ENCODE results near the gene COPZ1.
"Not testable (repeated sequence)": the region's sequence is repeated elsewhere in the genome, so short reads cannot be mapped to it uniquely, and the experiment has no call there.

Gene COPZ1

GRCh38 chr12:54324617-54325441, at the start of gene COPZ1:
TSS of gene COPZ1 (plus strand) at chr12:54325131. CDS start at chr12:54325164, 33 bp downstream.
- peak; percentile 99 for DNase-seq

DNA sequence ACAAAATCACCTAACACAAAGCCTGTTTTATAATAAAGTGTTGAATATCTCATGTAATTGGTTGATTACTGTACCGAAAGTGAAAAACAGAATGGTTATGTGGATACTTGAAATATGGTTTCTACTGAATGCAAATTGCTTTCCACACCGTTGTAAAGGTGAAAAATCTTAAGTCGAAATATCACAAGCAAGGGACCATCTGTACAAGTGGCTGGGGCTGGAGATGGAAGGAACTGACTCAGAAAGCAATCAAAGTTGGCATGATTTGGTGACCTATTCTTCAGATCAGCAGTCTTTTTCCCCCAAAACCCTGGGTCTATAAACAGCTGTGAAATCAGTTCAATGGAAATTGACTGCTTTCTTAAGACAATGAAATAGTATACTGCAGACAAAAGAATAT, 48.6 kb upstream of the COPZ1 start:
- DNase-seq = no peak

DNA sequence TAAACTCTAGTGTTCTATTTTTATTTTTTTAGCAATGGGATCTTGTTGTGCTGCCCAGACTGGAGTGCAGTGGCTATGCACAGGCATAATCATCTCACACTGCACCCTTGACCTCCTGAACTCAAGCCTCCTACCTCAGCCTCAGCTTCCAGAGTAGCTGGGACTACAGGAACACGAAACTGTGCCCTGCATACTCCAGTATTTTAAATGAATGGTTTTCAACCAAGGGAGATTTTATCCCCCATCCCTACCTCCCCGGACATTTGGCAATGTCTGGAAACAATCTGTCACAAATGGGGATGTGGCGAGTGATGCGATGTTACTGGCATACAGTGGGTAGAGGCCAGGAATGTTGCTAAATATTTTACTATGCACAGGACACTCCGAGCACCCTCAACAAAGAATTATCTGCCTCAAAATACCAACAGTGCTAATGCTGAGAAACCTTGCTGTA, 47.1 kb upstream of the COPZ1 start:
- no peak for DNase-seq

DNA sequence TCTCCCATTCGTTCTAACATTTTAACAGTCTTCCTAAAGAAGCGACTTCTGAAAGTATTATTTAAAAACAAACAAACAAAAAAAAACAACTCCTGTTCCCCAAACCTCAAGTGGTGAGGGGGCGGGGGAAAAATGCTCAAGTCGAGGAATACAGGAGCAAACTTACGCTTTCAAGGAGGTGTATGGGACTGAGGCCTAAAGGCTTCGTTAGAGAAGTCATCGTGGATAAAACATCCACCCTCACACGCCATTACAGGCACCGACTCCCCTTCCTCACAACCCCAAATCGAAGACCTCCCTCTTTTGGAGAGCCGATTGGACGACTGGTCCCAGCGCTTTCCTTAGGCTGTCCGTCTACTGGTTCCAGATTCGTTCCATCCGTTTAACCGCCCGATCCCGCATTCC, 45.7 kb upstream of the COPZ1 start:
- no peak for DNase-seq

GRCh38 chr12:54279632-54280467, 45.1 kb upstream of the COPZ1 start, which contains the start of gene CBX5:
TSS of gene CBX5 (minus strand) at chr12:54280122. CDS start at chr12:54257650, 22,472 bp downstream.
- DNase-seq = peak; percentile 99

GRCh38 chr12:54280468-54281260, 44.3 kb upstream of the COPZ1 start, which contains the start of gene HNRNPA1:
TSS of gene HNRNPA1 (plus strand) at chr12:54280726. CDS start at chr12:54280808, 82 bp downstream.
- DNase-seq = peak; percentile 99

GRCh38 chr12:54281261-54281638, 43.7 kb upstream of the COPZ1 start:
- DNase-seq = not testable (repeated sequence)

GRCh38 chr12:54281694-54282093, 43.2 kb upstream of the COPZ1 start:
- not testable (repeated sequence) for DNase-seq

- no peak for DNase-seq
Measured at GRCh38 chr12:54282949-54283593, 41.9 kb upstream of the COPZ1 start.

DNA sequence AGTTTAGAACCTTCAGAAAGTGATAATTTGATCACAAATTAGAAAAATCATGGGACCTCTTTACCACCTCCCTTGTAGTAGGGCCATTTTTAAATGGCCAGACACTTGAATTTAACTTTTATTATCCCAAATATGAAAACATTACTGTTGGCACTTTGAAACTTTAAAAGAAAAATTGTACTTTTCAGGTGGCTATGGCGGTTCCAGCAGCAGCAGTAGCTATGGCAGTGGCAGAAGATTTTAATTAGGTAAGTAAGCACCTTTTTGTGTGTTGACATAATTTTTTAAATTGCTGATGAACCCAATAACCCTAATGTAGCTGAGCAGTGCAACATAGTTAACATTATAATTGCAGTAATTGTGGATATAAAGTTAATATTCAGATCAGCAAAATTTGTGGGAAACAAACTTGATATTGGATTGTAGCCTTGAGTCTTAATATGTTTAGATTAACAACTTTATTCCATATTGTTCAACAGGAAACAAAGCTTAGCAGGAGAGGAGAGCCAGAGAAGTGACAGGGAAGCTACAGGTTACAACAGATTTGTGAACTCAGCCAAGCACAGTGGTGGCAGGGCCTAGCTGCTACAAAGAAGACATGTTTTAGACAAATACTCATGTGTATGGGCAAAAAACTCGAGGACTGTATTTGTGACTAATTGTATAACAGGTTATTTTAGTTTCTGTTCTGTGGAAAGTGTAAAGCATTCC, 40.7 kb upstream of the COPZ1 start:
- DNase-seq = not testable (repeated sequence)

DNA sequence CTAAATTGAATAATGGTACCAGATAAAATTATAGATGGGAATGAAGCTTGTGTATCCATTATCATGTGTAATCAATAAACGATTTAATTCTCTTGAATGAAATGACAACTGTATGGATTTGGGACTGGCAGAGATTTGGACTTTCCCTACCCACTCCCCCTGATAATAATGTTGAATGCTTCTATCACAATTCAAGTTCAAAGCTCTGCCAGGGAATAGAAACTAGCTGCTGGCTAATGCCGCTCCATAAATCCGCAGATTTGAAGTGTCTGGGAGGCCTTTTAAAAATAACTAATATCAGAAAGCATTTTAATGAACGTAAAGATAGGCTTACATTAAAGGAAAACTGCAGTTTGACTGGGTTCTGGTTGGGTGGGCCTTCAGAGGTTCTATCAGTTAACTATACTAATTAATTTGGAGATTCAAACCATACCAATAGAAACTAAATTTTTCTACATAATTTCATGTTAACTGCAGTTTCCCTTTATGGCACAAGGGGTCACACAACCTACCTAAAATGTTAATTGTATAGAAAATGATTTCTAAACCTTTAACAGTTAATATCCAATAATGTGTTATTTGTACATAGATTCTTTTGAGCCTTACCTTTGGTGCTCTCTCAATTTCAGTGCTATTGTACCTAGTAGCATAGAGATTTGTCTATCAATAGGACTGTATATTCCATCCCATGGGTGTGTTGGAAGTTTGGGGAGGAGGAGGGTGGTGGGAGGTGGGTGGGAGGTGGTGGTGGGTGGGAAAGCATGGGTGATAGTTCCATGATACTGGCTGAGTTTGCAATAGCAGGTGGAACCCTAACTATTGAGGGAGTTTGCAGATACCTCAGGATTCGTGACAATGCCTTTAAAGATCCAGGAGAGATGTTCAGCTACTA, 39.5 kb upstream of the COPZ1 start:
- no peak for DNase-seq

- no peak for DNase-seq
Measured at GRCh38 chr12:54286042-54287030, 38.6 kb upstream of the COPZ1 start.

GRCh38 chr12:54287261-54288157, 37.4 kb upstream of the COPZ1 start:
- DNase-seq = no peak

- no peak for DNase-seq
Measured at GRCh38 chr12:54292083-54292930, 32.6 kb upstream of the COPZ1 start.

GRCh38 chr12:54292931-54293241, 32.0 kb upstream of the COPZ1 start:
- DNase-seq = no peak

- peak; percentile 25 for DNase-seq
Measured at GRCh38 chr12:54294152-54294952, 30.6 kb upstream of the COPZ1 start.

Data from NCI-H345 (cell line).